CD4-positive, alpha-beta memory T cell (primary cell): ENCODE measurements around the gene GREB1L. TPM values are rescaled to one million over a fixed set of nuclear protein-coding genes. Genes with fewer than 3 reads are reported as not detected.

Source experiments
- CTCF ChIA-PET: fragments of 350-600 bp; sonication (Branson Sonifier 250); formaldehyde crosslinking; loops from one replicate; lab custom pipeline; 2021; ENCODE audit warnings: inconsistent platforms; ENCODE audit not compliant: partially characterized antibody; lab: Charles Lee
- POLR2A ChIA-PET: fragments of 350-600 bp; sonication (Branson Sonifier 250); formaldehyde crosslinking; loops from one replicate; lab custom pipeline; 2021; ENCODE audit not compliant: partially characterized antibody; lab: Charles Lee
- DNase-seq, 5 donors: peaks; one replicate each; pipeline versions ENCODE4 v3.0.0 to v3.0.0-alpha.2; 2020 to 2022; ENCODE audit warnings: mixed read lengths in 1 of 5
- H3K27ac ChIP-seq: one replicate; pipeline ENCODE4 v1.7.0; 2013; ENCODE audit warnings: low read depth, low read length
- H3K27me3 ChIP-seq: 2 replicates; pipeline ENCODE4 v1.7.0; 2013; ENCODE audit warnings: mild to moderate bottlenecking, low read length, moderate library complexity; ENCODE audit not compliant: insufficient read depth
- H3K36me3 ChIP-seq: 2 replicates; pipeline ENCODE4 v1.7.0; 2013; ENCODE audit warnings: mild to moderate bottlenecking, low read length, moderate library complexity; ENCODE audit not compliant: insufficient read depth
- H3K4me1 ChIP-seq: 2 replicates; pipeline ENCODE4 v1.7.0; 2013; ENCODE audit warnings: mild to moderate bottlenecking, low read length, moderate library complexity; ENCODE audit not compliant: insufficient read depth
- H3K4me3 ChIP-seq, 2 donors: one replicate each; pipeline ENCODE4 v1.7.0; 2013; ENCODE audit warnings: low read length in 2 of 2, mild to moderate bottlenecking in 1 of 2
- H3K9me3 ChIP-seq, 2 donors: one replicate each; pipeline ENCODE4 v1.7.0; 2013; ENCODE audit warnings: low read length in 2 of 2, control low read depth in 1 of 2; ENCODE audit not compliant: control insufficient read depth in 1 of 2
- H3K27ac Mint-ChIP-seq, 7 donors: one replicate each; pipeline ENCODE4 v1.8.0; 2020 to 2021; ENCODE audit warnings: mixed read lengths in 7 of 7, mild to moderate bottlenecking in 6 of 7, inconsistent platforms in 3 of 7, moderate library complexity in 3 of 7
- H3K27me3 Mint-ChIP-seq, 2 donors: one replicate each; pipeline ENCODE4 v1.8.0; 2020 to 2021; ENCODE audit warnings: mixed read lengths in 2 of 2
- H3K36me3 Mint-ChIP-seq, 2 donors: one replicate each; pipeline ENCODE4 v1.8.0; 2020 to 2021; ENCODE audit warnings: mixed read lengths in 2 of 2, inconsistent platforms in 1 of 2, mild to moderate bottlenecking in 1 of 2
- H3K4me1 Mint-ChIP-seq, 4 donors: one replicate each; pipeline ENCODE4 v1.8.0; 2020 to 2021; ENCODE audit warnings: mixed read lengths in 4 of 4, mild to moderate bottlenecking in 1 of 4
- H3K4me3 Mint-ChIP-seq, 8 donors: one replicate each; pipeline ENCODE4 v1.8.0; 2020 to 2021; ENCODE audit warnings: mixed read lengths in 8 of 8, mild to moderate bottlenecking in 7 of 8, moderate library complexity in 6 of 8, inconsistent platforms in 3 of 8
- H3K9me3 Mint-ChIP-seq, 8 donors: one replicate each; pipeline ENCODE4 v1.8.0; 2020 to 2021; ENCODE audit warnings: mixed read lengths in 8 of 8, mild to moderate bottlenecking in 5 of 8, inconsistent platforms in 3 of 8, moderate library complexity in 1 of 8
- intact Hi-C: fragments of 100-400 bp; cut with micrococcal nuclease; formaldehyde crosslinking; loops from one replicate; pipeline ENCODE4 v1.15.1; 2023
- polyA plus RNA-seq, 2 donors: library from polyadenylated mRNA; unstranded; fragments of 300-500 nt; fragmentation: Illumina TruSeq; gene quantifications; one replicate each; pipeline ENCODE4 v1.2.3, GENCODE V29; 2021
- total RNA-seq, 2 experiments: library from RNA; stranded (reverse); gene quantifications; one replicate each; pipeline ENCODE4 v1.2.3, GENCODE V29; 2021

GREB1L gene
- total and polyA plus RNA-seq, 4 experiments from 2014 or later = 0.16 TPM; not detected in 3

DNA sequence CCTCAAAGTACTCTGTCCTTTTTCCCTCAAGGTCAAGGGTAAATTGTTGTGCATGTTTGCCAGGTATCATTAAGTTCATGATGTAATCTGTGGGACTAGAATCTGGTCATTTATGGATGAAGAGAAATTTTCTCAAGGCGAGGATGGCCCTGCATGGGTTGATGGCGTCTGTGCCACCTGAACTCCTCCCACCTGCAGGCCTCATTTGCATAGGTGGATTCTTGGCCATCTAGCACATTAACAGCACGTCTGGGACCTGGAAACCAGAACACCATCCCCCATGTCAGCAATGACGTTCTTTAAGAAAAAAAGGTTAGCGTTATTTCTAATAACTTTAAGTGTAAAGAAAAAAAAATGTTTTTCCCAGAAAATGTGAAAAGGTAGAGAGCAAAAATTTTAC is 212.7 kb downstream of the GREB1L start:
- intact Hi-C loops = no loop called here
- Histone ChIP-seq H3K4me1 (no peaks in the 10 kb centered on the region), H3K9me3 (no peaks in the 10 kb centered on the region), H3K27ac (no peak overlapping the region), H3K27me3 (no peaks in the 10 kb centered on the region), H3K4me3 (no peak overlapping the region), H3K36me3 (no peaks in the 10 kb centered on the region)
- no peaks in the 10 kb centered on the region for H3K9me3 Mint-ChIP-seq
- DNase-seq = no peak
- peaks cover 0 to 2% (median 0%) of the 10 kb centered on the region in 4 donors for H3K4me1 Mint-ChIP-seq
- ChIA-PET CTCF (no interaction called here), POLR2A (no interaction called here)
- H3K36me3 Mint-ChIP-seq = no peaks in the 10 kb centered on the region
- H3K4me3 Mint-ChIP-seq = no peak overlapping the region
- H3K27ac Mint-ChIP-seq = no peak overlapping the region
- peaks cover 0 to 12% of the 10 kb centered on the region in 2 donors for H3K27me3 Mint-ChIP-seq

DNA sequence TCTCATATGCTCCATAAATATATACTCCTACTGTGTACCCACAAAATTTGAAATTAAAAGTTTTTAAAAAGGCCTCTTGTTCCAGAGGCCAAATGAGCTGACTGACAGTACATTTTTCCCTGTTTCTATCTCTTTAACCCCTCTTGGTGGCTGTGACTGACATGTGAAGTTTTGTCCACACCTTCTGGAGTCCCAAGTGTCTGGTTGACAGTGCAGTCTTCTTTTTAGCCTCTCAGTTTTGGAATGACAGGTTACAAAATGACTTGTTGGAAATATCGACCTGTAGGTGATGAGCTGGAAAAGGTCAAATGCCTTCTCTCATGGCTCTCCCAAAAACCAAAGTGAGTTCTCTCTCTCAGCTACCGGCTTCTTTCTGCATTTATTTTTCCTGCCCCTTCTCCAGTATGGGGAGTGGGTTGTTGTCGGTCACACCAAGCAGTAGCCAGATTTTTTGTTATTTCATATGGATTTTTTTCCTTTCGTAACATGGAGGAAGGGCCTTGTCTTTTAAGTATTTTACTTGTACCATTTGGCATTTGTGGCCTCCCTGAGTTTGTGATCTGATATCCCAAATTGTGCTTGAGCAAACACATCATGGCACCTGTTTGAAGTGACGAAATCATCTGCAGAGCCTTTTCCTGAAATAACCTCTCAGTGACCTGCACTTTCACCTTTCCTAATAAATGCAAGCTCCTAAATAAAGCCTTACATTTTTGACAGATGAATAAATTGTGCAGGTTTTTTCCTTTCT is 214.6 kb downstream of the GREB1L start:
- Mint-ChIP-seq H3K27me3 (peaks cover 8 to 15% of the 10 kb centered on the region in 2 donors), H3K27ac (no peak overlapping the region), H3K9me3 (peaks cover 0 to 2% (median 0%) of the 10 kb centered on the region in 8 donors), H3K4me1 (peaks cover 0 to 3% (median 0%) of the 10 kb centered on the region in 4 donors), H3K36me3 (no peaks in the 10 kb centered on the region), H3K4me3 (no peak overlapping the region)
- no peaks in the 10 kb centered on the region for H3K27me3 ChIP-seq
- DNase-seq = no peak
- POLR2A ChIA-PET = no interaction called here
- CTCF ChIA-PET = no interaction called here
- intact Hi-C loops = no loop called here
- H3K4me3 ChIP-seq = no peak overlapping the region
- H3K36me3 ChIP-seq = no peaks in the 10 kb centered on the region
- no peak overlapping the region for H3K27ac ChIP-seq
- H3K4me1 ChIP-seq = no peaks in the 10 kb centered on the region
- no peaks in the 10 kb centered on the region for H3K9me3 ChIP-seq

DNA sequence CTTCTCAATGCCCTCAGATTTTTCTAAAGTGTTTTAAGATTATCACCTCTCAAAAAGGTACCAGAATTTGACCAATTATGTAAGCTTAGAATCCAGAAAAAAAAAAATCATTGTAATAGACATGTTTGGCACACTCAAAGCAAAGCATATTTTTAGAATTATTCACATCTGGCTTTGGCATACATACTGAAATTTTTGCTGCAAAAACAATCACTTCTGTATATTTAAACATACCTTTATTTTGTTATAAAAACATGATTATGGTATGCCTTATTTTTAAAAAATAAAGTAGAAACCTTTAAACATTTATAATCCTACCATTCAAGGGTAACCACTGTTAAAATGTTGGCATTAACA is 215.1 kb downstream of the GREB1L start:
- Histone ChIP-seq H3K4me3 (no peak overlapping the region), H3K9me3 (no peaks in the 10 kb centered on the region), H3K27ac (no peak overlapping the region), H3K27me3 (no peaks in the 10 kb centered on the region), H3K4me1 (no peaks in the 10 kb centered on the region), H3K36me3 (no peaks in the 10 kb centered on the region)
- intact Hi-C loops = no loop called here
- H3K4me3 Mint-ChIP-seq = no peak overlapping the region
- H3K4me1 Mint-ChIP-seq = peaks cover 0 to 3% (median 0%) of the 10 kb centered on the region in 4 donors
- peaks cover 0 to 2% (median 0%) of the 10 kb centered on the region in 8 donors for H3K9me3 Mint-ChIP-seq
- DNase-seq = no peak
- peaks cover 9 to 12% of the 10 kb centered on the region in 2 donors for H3K27me3 Mint-ChIP-seq
- H3K27ac Mint-ChIP-seq = no peak overlapping the region
- ChIA-PET POLR2A (no interaction called here), CTCF (interaction anchor here (0.7 kb wide), 1 partner anchor 14 kb away, joined by 3 read pairs; no protein-coding TSS in a partner anchor)
- no peaks in the 10 kb centered on the region for H3K36me3 Mint-ChIP-seq

GRCh38 chr18:21458310-21458709 is 216.3 kb downstream of the GREB1L start:
- CTCF ChIA-PET = no interaction called here
- H3K9me3 ChIP-seq = no peaks in the 10 kb centered on the region
- Mint-ChIP-seq H3K27me3 (peaks cover 9 to 12% of the 10 kb centered on the region in 2 donors), H3K9me3 (peaks cover 0 to 2% (median 0%) of the 10 kb centered on the region in 8 donors), H3K4me1 (peaks cover 0 to 3% (median 0%) of the 10 kb centered on the region in 4 donors), H3K4me3 (no peak overlapping the region), H3K27ac (no peak overlapping the region), H3K36me3 (no peaks in the 10 kb centered on the region)
- POLR2A ChIA-PET = no interaction called here
- no peaks in the 10 kb centered on the region for H3K27me3 ChIP-seq
- H3K27ac ChIP-seq = no peak overlapping the region
- no peak overlapping the region for H3K4me3 ChIP-seq
- no peaks in the 10 kb centered on the region for H3K36me3 ChIP-seq
- no peaks in the 10 kb centered on the region for H3K4me1 ChIP-seq
- no peak for DNase-seq
- intact Hi-C loops = no loop called here

GRCh38 chr18:21458788-21459187 is 216.8 kb downstream of the GREB1L start:
- CTCF ChIA-PET = no interaction called here
- Mint-ChIP-seq H3K9me3 (peaks cover 0 to 2% (median 0%) of the 10 kb centered on the region in 8 donors), H3K27ac (no peak overlapping the region)

GRCh38 chr18:21459706-21460286 is 217.8 kb downstream of the GREB1L start:
- POLR2A ChIA-PET = no interaction called here
- no peak for DNase-seq
- intact Hi-C loops = no loop called here

More at GRCh38 chr18:21458788-21459187, 216.8 kb downstream of the GREB1L start:
- Mint-ChIP-seq H3K4me1 (peaks cover 0 to 3% (median 0%) of the 10 kb centered on the region in 4 donors), H3K36me3 (no peaks in the 10 kb centered on the region), H3K27me3 (peaks cover 10 to 14% of the 10 kb centered on the region in 2 donors), H3K4me3 (no peak overlapping the region)
- Histone ChIP-seq H3K4me3 (no peak overlapping the region), H3K27ac (no peak overlapping the region), H3K4me1 (no peaks in the 10 kb centered on the region), H3K36me3 (no peaks in the 10 kb centered on the region), H3K27me3 (no peaks in the 10 kb centered on the region), H3K9me3 (no peaks in the 10 kb centered on the region)
- no peak for DNase-seq
- intact Hi-C loops = no loop called here
- POLR2A ChIA-PET = no interaction called here

DNA sequence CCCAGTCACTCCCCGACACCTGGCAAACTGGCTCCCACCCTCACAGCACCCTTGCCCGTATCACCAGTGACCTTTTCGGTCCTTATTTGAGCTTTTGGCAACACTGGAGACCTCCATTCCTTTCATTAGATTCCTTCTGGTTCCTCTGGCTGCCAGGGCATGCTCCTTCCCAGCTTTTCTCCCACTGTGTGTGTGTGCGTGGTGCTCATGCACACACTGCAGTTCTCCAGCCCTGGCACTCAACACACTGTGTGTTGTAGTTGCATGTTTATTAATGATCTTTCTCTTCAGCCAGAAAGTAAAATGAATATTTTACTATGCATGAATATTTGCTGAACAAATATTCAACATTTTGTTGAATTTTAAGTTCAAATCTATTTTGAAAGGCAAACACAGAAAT is 219.4 kb downstream of the GREB1L start:
- POLR2A ChIA-PET = no interaction called here
- H3K36me3 Mint-ChIP-seq = no peaks in the 10 kb centered on the region
- CTCF ChIA-PET = interaction anchor here (0.5 kb wide), 1 partner anchor 33 kb away, joined by 3 read pairs; no protein-coding TSS in a partner anchor
- H3K4me1 Mint-ChIP-seq = peaks cover 0 to 3% (median 0%) of the 10 kb centered on the region in 4 donors
- Histone ChIP-seq H3K4me3 (no peak overlapping the region), H3K27me3 (no peaks in the 10 kb centered on the region), H3K9me3 (no peaks in the 10 kb centered on the region), H3K36me3 (no peaks in the 10 kb centered on the region), H3K27ac (no peak overlapping the region), H3K4me1 (no peaks in the 10 kb centered on the region)
- no peak overlapping the region for H3K4me3 Mint-ChIP-seq
- H3K27ac Mint-ChIP-seq = no peak overlapping the region
- H3K9me3 Mint-ChIP-seq = peaks cover 0 to 2% (median 0%) of the 10 kb centered on the region in 8 donors
- DNase-seq = no peak
- intact Hi-C loops = no loop called here
- peaks cover 10 to 16% of the 10 kb centered on the region in 2 donors for H3K27me3 Mint-ChIP-seq

More at GRCh38 chr18:21459706-21460286, 217.8 kb downstream of the GREB1L start:
- Mint-ChIP-seq H3K27me3 (peaks cover 10 to 16% of the 10 kb centered on the region in 2 donors), H3K4me1 (peaks cover 0 to 3% (median 0%) of the 10 kb centered on the region in 4 donors), H3K9me3 (peaks cover 0 to 2% (median 0%) of the 10 kb centered on the region in 8 donors), H3K4me3 (no peak overlapping the region), H3K36me3 (no peaks in the 10 kb centered on the region), H3K27ac (peak overlapping the region in 1 of 7 donors; percentile 37)
- Histone ChIP-seq H3K4me3 (no peak overlapping the region), H3K27me3 (no peaks in the 10 kb centered on the region), H3K36me3 (no peaks in the 10 kb centered on the region), H3K27ac (no peak overlapping the region), H3K9me3 (no peaks in the 10 kb centered on the region), H3K4me1 (no peaks in the 10 kb centered on the region)
- CTCF ChIA-PET = no interaction called here
